Measurements from ENCODE around the gene MS4A4A.

DNA sequence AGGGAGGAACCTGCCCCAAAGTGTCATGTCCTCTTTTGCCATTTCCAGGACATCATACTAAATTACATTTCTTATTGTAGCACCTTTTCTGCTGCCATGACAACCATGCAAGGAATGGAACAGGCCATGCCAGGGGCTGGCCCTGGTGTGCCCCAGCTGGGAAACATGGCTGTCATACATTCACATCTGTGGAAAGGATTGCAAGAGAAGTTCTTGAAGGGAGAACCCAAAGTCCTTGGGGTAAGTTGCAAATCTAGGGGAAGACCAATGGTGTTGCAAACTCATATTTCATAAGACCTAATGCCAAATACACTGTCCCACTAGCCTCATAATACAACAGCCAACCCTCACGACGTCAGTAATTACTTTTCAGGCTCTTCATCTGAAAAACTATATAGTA, 11.7 kb downstream of the MS4A4A start:
- TF ChIP-seq, protein P1, sequence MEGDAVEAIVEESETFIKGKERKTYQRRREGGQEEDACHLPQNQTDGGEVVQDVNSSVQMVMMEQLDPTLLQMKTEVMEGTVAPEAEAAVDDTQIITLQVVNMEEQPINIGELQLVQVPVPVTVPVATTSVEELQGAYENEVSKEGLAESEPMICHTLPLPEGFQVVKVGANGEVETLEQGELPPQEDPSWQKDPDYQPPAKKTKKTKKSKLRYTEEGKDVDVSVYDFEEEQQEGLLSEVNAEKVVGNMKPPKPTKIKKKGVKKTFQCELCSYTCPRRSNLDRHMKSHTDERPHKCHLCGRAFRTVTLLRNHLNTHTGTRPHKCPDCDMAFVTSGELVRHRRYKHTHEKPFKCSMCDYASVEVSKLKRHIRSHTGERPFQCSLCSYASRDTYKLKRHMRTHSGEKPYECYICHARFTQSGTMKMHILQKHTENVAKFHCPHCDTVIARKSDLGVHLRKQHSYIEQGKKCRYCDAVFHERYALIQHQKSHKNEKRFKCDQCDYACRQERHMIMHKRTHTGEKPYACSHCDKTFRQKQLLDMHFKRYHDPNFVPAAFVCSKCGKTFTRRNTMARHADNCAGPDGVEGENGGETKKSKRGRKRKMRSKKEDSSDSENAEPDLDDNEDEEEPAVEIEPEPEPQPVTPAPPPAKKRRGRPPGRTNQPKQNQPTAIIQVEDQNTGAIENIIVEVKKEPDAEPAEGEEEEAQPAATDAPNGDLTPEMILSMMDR (IDR thresholded peaks at IDR 0.05; ENCODE audit: poor library complexity) = no peak
- TF ChIP-seq EZH2phosphoT487 (IDR thresholded peaks at IDR 0.05; ENCODE audit: low read depth, severe bottlenecking, unreplicated experiment) = no peak

All from hepatocyte (in vitro differentiated cells).